GM23338 (cell line): ENCODE results near the gene ARMC9.

Source experiments
- CREB1 ChIP-seq: fragments of 250-450 bp; sonication (Bioruptor Pico); IDR thresholded peaks from 2 replicates; pipeline ENCODE4 v1.5.0; 2020; ENCODE audit warnings: low read depth, mild to moderate bottlenecking, moderate library complexity
- CTCF ChIP-seq, 2 experiments: fragments of 200-600 bp in 1 of 2; sonication (generic) in 1 of 2; conservative IDR thresholded peaks; 2 replicates each; pipeline versions ENCODE4 v1.5.1 to v1.6.1; 2016 to 2017; ENCODE audit warnings: antibody characterized with exemption in 2 of 2, low read depth in 2 of 2, mild to moderate bottlenecking in 2 of 2, moderate library complexity in 1 of 2
- EZH2 ChIP-seq: fragments of 200-600 bp; sonication (generic); IDR thresholded peaks from one replicate; pipeline ENCODE4 v1.8.0; 2017; ENCODE audit warnings: antibody characterized with exemption, mild to moderate bottlenecking, low read depth; ENCODE audit not compliant: unreplicated experiment
- EZH2phosphoT487 ChIP-seq: fragments of 200-600 bp; sonication (generic); IDR thresholded peaks from one replicate; pipeline ENCODE4 v1.8.1; 2018; ENCODE audit warnings: antibody characterized with exemption; ENCODE audit not compliant: unreplicated experiment
- JUNB ChIP-seq: IDR thresholded peaks from one replicate; pipeline ENCODE4 v1.6.1; 2016; ENCODE audit warnings: antibody characterized with exemption; ENCODE audit not compliant: unreplicated experiment
- POLR2AphosphoS5 ChIP-seq: IDR thresholded peaks from 2 replicates; pipeline ENCODE4 v1.6.1; 2016; ENCODE audit warnings: antibody characterized with exemption, low read depth
- TF ChIP-seq, protein P1 (sequence below): IDR thresholded peaks from one replicate; pipeline ENCODE4 v1.6.1; 2018; ENCODE audit warnings: antibody characterized with exemption; ENCODE audit not compliant: unreplicated experiment

DNA sequence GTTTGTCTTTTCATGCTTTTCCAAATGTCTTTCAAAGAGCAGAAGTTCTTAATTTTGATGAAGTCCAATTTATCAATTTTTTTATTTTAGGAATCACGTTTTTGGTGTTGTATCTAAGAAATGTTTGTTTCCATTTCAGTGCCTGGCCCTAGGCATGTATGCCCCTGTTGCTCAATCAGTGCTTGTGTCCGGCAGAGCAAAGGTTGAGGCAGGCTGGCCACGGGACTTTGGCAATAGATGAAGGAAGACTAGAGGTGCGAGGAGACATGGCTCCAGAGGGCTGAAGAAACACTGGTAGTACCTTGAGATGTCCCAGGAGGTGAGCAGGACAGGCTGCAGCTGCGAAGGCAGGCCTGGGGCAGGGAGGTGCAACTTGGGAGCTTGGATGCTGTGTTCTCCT, 187.0 kb downstream of the ARMC9 start:
- TF ChIP-seq POLR2AphosphoS5 (no peak), CTCF (conservative IDR thresholded peaks at IDR 0.05; ENCODE audit: low read depth in 2 of 2) (no peak), JUNB (no peak), EZH2 (no peak), CREB1 (CRISPR knock-in tag) (no peak), EZH2phosphoT487 (no peak)
- TF ChIP-seq, protein P1, sequence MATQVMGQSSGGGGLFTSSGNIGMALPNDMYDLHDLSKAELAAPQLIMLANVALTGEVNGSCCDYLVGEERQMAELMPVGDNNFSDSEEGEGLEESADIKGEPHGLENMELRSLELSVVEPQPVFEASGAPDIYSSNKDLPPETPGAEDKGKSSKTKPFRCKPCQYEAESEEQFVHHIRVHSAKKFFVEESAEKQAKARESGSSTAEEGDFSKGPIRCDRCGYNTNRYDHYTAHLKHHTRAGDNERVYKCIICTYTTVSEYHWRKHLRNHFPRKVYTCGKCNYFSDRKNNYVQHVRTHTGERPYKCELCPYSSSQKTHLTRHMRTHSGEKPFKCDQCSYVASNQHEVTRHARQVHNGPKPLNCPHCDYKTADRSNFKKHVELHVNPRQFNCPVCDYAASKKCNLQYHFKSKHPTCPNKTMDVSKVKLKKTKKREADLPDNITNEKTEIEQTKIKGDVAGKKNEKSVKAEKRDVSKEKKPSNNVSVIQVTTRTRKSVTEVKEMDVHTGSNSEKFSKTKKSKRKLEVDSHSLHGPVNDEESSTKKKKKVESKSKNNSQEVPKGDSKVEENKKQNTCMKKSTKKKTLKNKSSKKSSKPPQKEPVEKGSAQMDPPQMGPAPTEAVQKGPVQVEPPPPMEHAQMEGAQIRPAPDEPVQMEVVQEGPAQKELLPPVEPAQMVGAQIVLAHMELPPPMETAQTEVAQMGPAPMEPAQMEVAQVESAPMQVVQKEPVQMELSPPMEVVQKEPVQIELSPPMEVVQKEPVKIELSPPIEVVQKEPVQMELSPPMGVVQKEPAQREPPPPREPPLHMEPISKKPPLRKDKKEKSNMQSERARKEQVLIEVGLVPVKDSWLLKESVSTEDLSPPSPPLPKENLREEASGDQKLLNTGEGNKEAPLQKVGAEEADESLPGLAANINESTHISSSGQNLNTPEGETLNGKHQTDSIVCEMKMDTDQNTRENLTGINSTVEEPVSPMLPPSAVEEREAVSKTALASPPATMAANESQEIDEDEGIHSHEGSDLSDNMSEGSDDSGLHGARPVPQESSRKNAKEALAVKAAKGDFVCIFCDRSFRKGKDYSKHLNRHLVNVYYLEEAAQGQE = no peak
